Peyer's patch (tissue), 4 donors: ENCODE data around the gene MAML1. TPM values are rescaled to one million over a fixed set of nuclear protein-coding genes. Genes with fewer than 3 reads are reported as not detected.
A peak's percentile ranks its signal among the peaks of the same experiment; 100 is the strongest.
"Not testable (repeated sequence)": the region's sequence is repeated elsewhere in the genome, so short reads cannot be mapped to it uniquely, and the experiment has no call there.

Source experiments
- DNase-seq, 3 donors: peaks; one replicate each; pipeline ENCODE4 v3.0.0-alpha.2; 2017 to 2019
- H3K27ac ChIP-seq, 4 donors: fragments of 200-600 bp; sonication (generic); one replicate each; pipeline ENCODE4 v1.5.1; 2016 to 2019
- H3K27me3 ChIP-seq, 2 donors: fragments of 200-600 bp; sonication (generic); one replicate each; pipeline ENCODE4 v1.5.1; 2019
- H3K36me3 ChIP-seq, 3 donors: fragments of 200-600 bp; sonication (generic); one replicate each; pipeline ENCODE4 v1.5.1; 2016 to 2019
- H3K4me1 ChIP-seq, 4 donors: fragments of 200-600 bp; sonication (generic); one replicate each; pipeline ENCODE4 v1.5.1; 2016 to 2019
- H3K4me3 ChIP-seq, 4 donors: fragments of 200-600 bp; sonication (generic); 1 replicate in 3 of 4; 2 replicates in 1 of 4; pipeline ENCODE4 v1.5.1; 2016 to 2019; ENCODE audit warnings: mild to moderate bottlenecking in 1 of 4
- H3K9me3 ChIP-seq, 4 donors: fragments of 200-600 bp; sonication (generic); one replicate each; pipeline ENCODE4 v1.5.1; 2016 to 2019; ENCODE audit warnings: mild to moderate bottlenecking in 1 of 4
- CTCF ChIP-seq, 6 experiments: fragments of 450-650 bp in 4 of 6; fragments of 200-600 bp in 2 of 6; sonication (generic) in 1 of 6; IDR thresholded peaks; one replicate each; pipeline ENCODE4 v1.5.1; 2017 to 2019; ENCODE audit warnings: antibody characterized with exemption in 6 of 6, mild to moderate bottlenecking in 3 of 6, moderate library complexity in 1 of 6
- POLR2A ChIP-seq, 2 donors: fragments of 450-650 bp; IDR thresholded peaks; one replicate each; pipeline ENCODE4 v1.5.1; 2017; ENCODE audit warnings: antibody characterized with exemption in 2 of 2, mild to moderate bottlenecking in 2 of 2, moderate library complexity in 2 of 2
- total RNA-seq, 4 donors: library from RNA; depleted of rRNA; stranded (reverse); fragments of >200 nt; gene quantifications; one replicate each; pipeline ENCODE4 v1.1.0, GENCODE V29; 2016

The MAML1 gene
- total RNA-seq, result 10 to 100 TPM; 29.6 to 43.1 (median 37.3) TPM

- Histone ChIP-seq H3K27me3 (no peaks in the 10 kb centered on the region), H3K9me3 (no peaks in the 10 kb centered on the region), H3K27ac (peak within 1 kb of the TSS; percentile 95 to 99 (median 98)), H3K4me3 (peak within 1 kb of the TSS; percentile 93 to 98 (median 96)), H3K36me3 (peaks cover 0 to 41% (median 0%) of the 10 kb centered on the region in 3 donors), H3K4me1 (peaks cover 0 to 30% (median 4%) of the 10 kb centered on the region in 4 donors)
- peak; percentile 99 to 100 (median 99) for DNase-seq
- TF ChIP-seq POLR2A (IDR thresholded peaks at IDR 0.05), result peak in 1 of 2 donors; percentile 73
- no peak for TF ChIP-seq CTCF (IDR thresholded peaks at IDR 0.05)
Measured at GRCh38 chr5:179732412-179732917, at the start of gene MAML1. Gene MAML1 (plus strand): TSS chr5:179732822. CDS start chr5:179733113, 291 bp downstream.

- H3K36me3 ChIP-seq, H3K9me3 ChIP-seq, H3K4me1 ChIP-seq, H3K4me3 ChIP-seq, H3K27ac ChIP-seq, DNase-seq, H3K27me3 ChIP-seq: not testable (repeated sequence)
Measured at GRCh38 chr5:179689212-179689611, 43.4 kb upstream of the MAML1 start.

- no peak overlapping the region for H3K27ac ChIP-seq
- no peaks in the 10 kb centered on the region for H3K27me3 ChIP-seq
- no peaks in the 10 kb centered on the region for H3K9me3 ChIP-seq
- H3K4me3 ChIP-seq, result no peak overlapping the region
- H3K36me3 ChIP-seq, result no peaks in the 10 kb centered on the region
- H3K4me1 ChIP-seq, result peaks cover 0 to 16% (median 4%) of the 10 kb centered on the region in 4 donors
- no peak for TF ChIP-seq POLR2A (IDR thresholded peaks at IDR 0.05)
- no peak for TF ChIP-seq CTCF (IDR thresholded peaks at IDR 0.05)
- no peak for DNase-seq
Measured at GRCh38 chr5:179694561-179694960, 38.1 kb upstream of the MAML1 start.

- Histone ChIP-seq H3K27me3 (no peaks in the 10 kb centered on the region), H3K4me1 (peaks cover 0 to 33% (median 4%) of the 10 kb centered on the region in 4 donors), H3K36me3 (no peaks in the 10 kb centered on the region), H3K27ac (no peak overlapping the region), H3K4me3 (no peak overlapping the region), H3K9me3 (no peaks in the 10 kb centered on the region)
- no peak for TF ChIP-seq POLR2A (IDR thresholded peaks at IDR 0.05)
- no peak for TF ChIP-seq CTCF (IDR thresholded peaks at IDR 0.05)
- no peak for DNase-seq
Measured at GRCh38 chr5:179696603-179697002, 36.0 kb upstream of the MAML1 start.

- peak overlapping the region; percentile 88 to 98 (median 96) for H3K27ac ChIP-seq
- H3K9me3 ChIP-seq, result no peaks in the 10 kb centered on the region
- no peak overlapping the region for H3K4me3 ChIP-seq
- no peak for DNase-seq
- TF ChIP-seq POLR2A (IDR thresholded peaks at IDR 0.05), result no peak
- peaks cover 0 to 4% (median 0%) of the 10 kb centered on the region in 3 donors for H3K36me3 ChIP-seq
- peaks cover 0 to 37% (median 4%) of the 10 kb centered on the region in 4 donors for H3K4me1 ChIP-seq
- H3K27me3 ChIP-seq, result no peaks in the 10 kb centered on the region
Measured at GRCh38 chr5:179697108-179697507, 35.5 kb upstream of the MAML1 start.

- peaks cover 0 to 42% (median 4%) of the 10 kb centered on the region in 4 donors for H3K4me1 ChIP-seq
- peak overlapping the region in 2 of 4 donors; percentile 66 to 94 for H3K4me3 ChIP-seq
- H3K27ac ChIP-seq, result peak overlapping the region; percentile 88 to 98 (median 96)
- H3K36me3 ChIP-seq, H3K27me3 ChIP-seq, H3K9me3 ChIP-seq, DNase-seq: not testable (repeated sequence)
Measured at GRCh38 chr5:179697543-179697942, 35.1 kb upstream of the MAML1 start.

GRCh38 chr5:179697993-179698934, 34.4 kb upstream of the MAML1 start:
- Histone ChIP-seq H3K4me1 (peaks cover 0 to 49% (median 4%) of the 10 kb centered on the region in 4 donors), H3K9me3 (no peaks in the 10 kb centered on the region), H3K27ac (peak overlapping the region; percentile 95 to 99 (median 98)), H3K4me3 (peak overlapping the region; percentile 91 to 99 (median 94)), H3K27me3 (no peaks in the 10 kb centered on the region), H3K36me3 (peaks cover 0 to 15% (median 0%) of the 10 kb centered on the region in 3 donors)
- DNase-seq, result peak; percentile 98 to 100 (median 99)
- TF ChIP-seq CTCF (IDR thresholded peaks at IDR 0.05) (peak in 1 of 6 experiments; percentile 12), POLR2A (IDR thresholded peaks at IDR 0.05) (peak; percentile 82 to 90)
